H1 (cell line): Measurements from ENCODE around the gene MAGI2. TPM values are rescaled to one million over a fixed set of nuclear protein-coding genes. Genes with fewer than 3 reads are reported as not detected.
A peak's percentile ranks its signal among the peaks of the same experiment; 100 is the strongest.

Experiments
- CTCF ChIA-PET: fragments of 300-600 bp; sonication (Branson Sonifier 250); formaldehyde crosslinking; loops from one replicate; lab custom pipeline; 2021; ENCODE audit not compliant: partially characterized antibody; lab: Charles Lee
- POLR2A ChIA-PET: fragments of 300-600 bp; sonication (Branson Sonifier 250); formaldehyde crosslinking; loops from one replicate; lab custom pipeline; 2021; ENCODE audit warnings: inconsistent platforms; ENCODE audit not compliant: partially characterized antibody; lab: Charles Lee
- DNase-seq, 2 experiments: peaks; one replicate each; pipeline versions ENCODE4 v3.0.0 to v3.0.0-alpha.2; 2010 to 2022; ENCODE audit warnings: low spot score in 2 of 2, low read depth in 1 of 2, mixed read lengths in 1 of 2
- FAIRE-seq: peaks from 2 replicates; lab custom pipeline; 2011; peaks lifted over from hg19 to GRCh38; lab: Jason Lieb, UNC
- H2AFZ ChIP-seq: 2 replicates; pipeline ENCODE4 v1.8.1; 2012; ENCODE audit warnings: low read length, inconsistent platforms
- H2AK5ac ChIP-seq: 2 replicates; pipeline ENCODE4 v1.6.1; 2013; ENCODE audit warnings: low read depth, low read length
- H2BK120ac ChIP-seq: replicated peaks from 2 replicates; pipeline ENCODE3; 2013; ENCODE audit warnings: low read depth, low read length, inconsistent platforms
- H2BK12ac ChIP-seq: 2 replicates; pipeline ENCODE4 v1.6.1; 2013; ENCODE audit warnings: low read depth, low read length
- H2BK15ac ChIP-seq: 2 replicates; pipeline ENCODE4 v1.6.1; 2013; ENCODE audit warnings: low read length
- H2BK20ac ChIP-seq: 2 replicates; pipeline ENCODE4 v1.6.1; 2013; ENCODE audit warnings: low read length
- H2BK5ac ChIP-seq: 2 replicates; pipeline ENCODE4 v1.6.1; 2013; ENCODE audit warnings: low read depth, low read length
- H3K14ac ChIP-seq: 2 replicates; pipeline ENCODE4 v1.6.1; 2013; ENCODE audit warnings: inconsistent platforms; ENCODE audit not compliant: insufficient read length
- H3K18ac ChIP-seq: 2 replicates; pipeline ENCODE4 v1.6.1; 2013; ENCODE audit warnings: low read length; ENCODE audit errors: extremely low read depth
- H3K23ac ChIP-seq: 2 replicates; pipeline ENCODE4 v1.6.1; 2013; ENCODE audit warnings: inconsistent platforms; ENCODE audit not compliant: insufficient read length
- H3K23me2 ChIP-seq: 2 replicates; pipeline ENCODE4 v1.6.1; 2013; ENCODE audit warnings: low read depth, low read length
- H3K27ac ChIP-seq: 2 replicates; pipeline ENCODE4 v1.6.1; 2011; ENCODE audit warnings: low read depth, low read length, inconsistent platforms
- H3K27me3 ChIP-seq, 4 experiments: replicated peaks in 1 of 4; 1 replicate in 1 of 4; 2 replicates in 3 of 4; pipeline versions ENCODE4 v1.6.1 to v1.8.1; 2011 to 2013; ENCODE audit warnings: low read length in 3 of 4, mild to moderate bottlenecking in 3 of 4, inconsistent platforms in 2 of 4, mixed read lengths in 2 of 4, moderate library complexity in 1 of 4; ENCODE audit not compliant: control insufficient read depth in 3 of 4, insufficient read depth in 3 of 4; ENCODE audit errors: extremely low read depth in 1 of 4
- H3K36me3 ChIP-seq, 4 experiments: 2 replicates each; pipeline versions ENCODE4 v1.6.1 to v1.8.1; 2011 to 2013; ENCODE audit warnings: mild to moderate bottlenecking in 4 of 4, low read length in 3 of 4, moderate library complexity in 2 of 4, control low read depth in 1 of 4, inconsistent platforms in 1 of 4; ENCODE audit not compliant: insufficient read depth in 4 of 4, control insufficient read depth in 2 of 4
- H3K4ac ChIP-seq: replicated peaks from 2 replicates; pipeline ENCODE3; 2013; ENCODE audit warnings: low read length, low read depth, mixed read lengths, inconsistent platforms; ENCODE audit not compliant: insufficient read length
- H3K4me1 ChIP-seq, 4 experiments: replicated peaks in 1 of 4; 1 replicate in 1 of 4; 2 replicates in 3 of 4; pipeline versions ENCODE4 v1.6.1 to v1.8.1; 2011 to 2013; ENCODE audit warnings: low read length in 3 of 4, inconsistent platforms in 2 of 4, mixed read lengths in 1 of 4; ENCODE audit not compliant: insufficient read depth in 4 of 4, control insufficient read depth in 3 of 4
- H3K4me2 ChIP-seq, 2 experiments: 2 replicates each; pipeline versions ENCODE4 v1.6.1 to v1.8.1; 2011 to 2013; ENCODE audit warnings: low read depth in 2 of 2, low read length in 2 of 2, control low read depth in 1 of 2, inconsistent platforms in 1 of 2, mild to moderate bottlenecking in 1 of 2; ENCODE audit not compliant: insufficient read depth in 1 of 2
- H3K4me3 ChIP-seq, 4 experiments: fragments of 200-600, 300-600 bp in 1 of 4; sonication (generic), shearing (Covaris generic), sonication (Bioruptor Twin) in 1 of 4; 2 replicates each; pipeline versions ENCODE4 v1.5.1 to v1.8.1; 2011 to 2016; ENCODE audit warnings: low read length in 4 of 4, low read depth in 3 of 4, control low read depth in 2 of 4, inconsistent platforms in 2 of 4, mild to moderate bottlenecking in 2 of 4, mixed read lengths in 1 of 4, moderate library complexity in 1 of 4; ENCODE audit not compliant: insufficient read depth in 2 of 4; ENCODE audit errors: extremely low read depth in 1 of 4
- H3K56ac ChIP-seq: replicated peaks from 2 replicates; pipeline ENCODE3; 2013; ENCODE audit warnings: low read depth, mild to moderate bottlenecking, mixed read lengths, low read length, inconsistent platforms; ENCODE audit not compliant: insufficient read length
- H3K79me1 ChIP-seq: 2 replicates; pipeline ENCODE4 v1.6.1; 2013; ENCODE audit warnings: low read depth, low read length, control low read depth
- H3K79me2 ChIP-seq, 2 experiments: 2 replicates each; pipeline versions ENCODE4 v1.6.1 to v1.8.1; 2012 to 2013; ENCODE audit warnings: low read length in 2 of 2, mild to moderate bottlenecking in 2 of 2, inconsistent platforms in 1 of 2; ENCODE audit not compliant: insufficient read depth in 2 of 2, control insufficient read depth in 1 of 2
- H3K9ac ChIP-seq, 4 experiments: replicated peaks in 1 of 4; 1 replicate in 1 of 4; 2 replicates in 3 of 4; pipeline versions ENCODE4 v1.6.1 to v1.8.1; 2011 to 2013; ENCODE audit warnings: low read depth in 3 of 4, low read length in 3 of 4, control low read depth in 2 of 4, mild to moderate bottlenecking in 2 of 4, moderate library complexity in 2 of 4, inconsistent platforms in 1 of 4; ENCODE audit errors: extremely low read depth in 1 of 4
- H3K9me3 ChIP-seq, 2 experiments: 2 replicates each; pipeline versions ENCODE4 v1.6.1 to v1.8.1; 2012 to 2013; ENCODE audit warnings: mild to moderate bottlenecking in 2 of 2, moderate library complexity in 2 of 2, control low read depth in 1 of 2, inconsistent platforms in 1 of 2, low read depth in 1 of 2, low read length in 1 of 2, mixed read lengths in 1 of 2; ENCODE audit not compliant: insufficient read depth in 2 of 2
- H4K20me1 ChIP-seq, 2 experiments: replicated peaks in 1 of 2; 2 replicates each; pipeline versions ENCODE3 to v1.8.1; 2011 to 2013; ENCODE audit warnings: inconsistent platforms in 2 of 2, low read length in 2 of 2, mild to moderate bottlenecking in 1 of 2; ENCODE audit not compliant: insufficient read depth in 2 of 2, control insufficient read depth in 1 of 2
- H4K5ac ChIP-seq: 2 replicates; pipeline ENCODE4 v1.6.1; 2013; ENCODE audit warnings: low read length, low read depth, mixed read lengths, inconsistent platforms; ENCODE audit not compliant: insufficient read length
- H4K8ac ChIP-seq: 2 replicates; pipeline ENCODE4 v1.8.0; 2013; ENCODE audit warnings: mild to moderate bottlenecking, moderate library complexity, low read length, inconsistent platforms; ENCODE audit not compliant: insufficient read depth; ENCODE audit errors: extremely low read depth
- H4K91ac ChIP-seq: replicated peaks from 2 replicates; pipeline ENCODE3; 2013; ENCODE audit warnings: low read length, mixed read lengths, inconsistent platforms; ENCODE audit not compliant: insufficient read length
- MAFK ChIP-seq: IDR thresholded peaks from 2 replicates; pipeline ENCODE4 v1.6.1; 2012; ENCODE audit warnings: low read depth, mild to moderate bottlenecking, improper control_type of control experiment, low read length
- SIN3A ChIP-seq, 2 experiments: IDR thresholded peaks in 1 of 2; conservative IDR thresholded peaks in 1 of 2; 2 replicates each; pipeline ENCODE4 v1.6.1; 2011 to 2012; ENCODE audit warnings: low read length in 2 of 2, improper control_type of control experiment in 1 of 2, low read depth in 1 of 2, mild to moderate bottlenecking in 1 of 2
- WGBS, 2 experiments: shearing (Covaris generic) in 1 of 2; methylation state at CpG; one replicate each; pipeline versions ENCODE4 v1.1.6 to v1.1.7; 2013 to 2015; ENCODE audit warnings: low lambda C conversion rate in 2 of 2, mixed read lengths in 2 of 2, inconsistent platforms in 1 of 2, low coverage in 1 of 2, missing lambda C conversion rate in 1 of 2; ENCODE audit not compliant: insufficient replicate concordance in 2 of 2, insufficient coverage in 1 of 2, insufficient read length in 1 of 2; ENCODE audit errors: extremely low coverage in 1 of 2, missing lambda C conversion rate in 1 of 2; 5-methylcytosine and 5-hydroxymethylcytosine counted together
- polyA plus RNA-seq, 7 experiments: library from polyadenylated mRNA; depleted of rRNA in 3 of 7; stranded (reverse) in 5 of 7; unstranded in 2 of 7; fragments of >200 nt in 5 of 7; fragments of 200-250 nt in 2 of 7; gene quantifications; 1 replicate in 5 of 7; 2 replicates in 1 of 7; 4 replicates in 1 of 7; pipeline versions ENCODE4 v1.2.1 to v1.2.3, GENCODE V29; 2011 to 2013; ENCODE audit warnings: missing spikeins in 2 of 7, mixed read lengths in 2 of 7
- total RNA-seq: library from RNA; stranded (reverse); fragmentation: NEBNext Ultra II Directional; extraction: Animal tissue kit (Norgen Biotek cat#: 25700); gene quantifications from 2 replicates; pipeline ENCODE4 v1.2.1, GENCODE V29; 2021

Gene MAGI2
- total and polyA plus RNA-seq, 2 of the 8 experiments (the other 6 are each of a cell fraction or from before 2014, with no cell fraction given) = 6.0 to 27.3 TPM

GRCh38 chr7:78114993-78115392, 1338.5 kb downstream of the MAGI2 start:
- no peak for FAIRE-seq
- Histone ChIP-seq H2BK5ac (no peak overlapping the region), H3K18ac (no peak overlapping the region), H3K27ac (no peak overlapping the region), H3K4me2 (no peak overlapping the region), H4K8ac (no peak overlapping the region), H3K79me2 (no peaks in the 10 kb centered on the region), H3K14ac (no peak overlapping the region), H2BK20ac (no peak overlapping the region), H3K23me2 (no peaks in the 10 kb centered on the region), H4K20me1 (no peaks in the 10 kb centered on the region), H3K4me1 (peaks cover 3 to 25% (median 13%) of the 10 kb centered on the region in 4 experiments; a peak in 6 of 7 replicates), H2BK15ac (no peak overlapping the region), H2AK5ac (no peak overlapping the region), H4K91ac (no peak overlapping the region), H2BK12ac (no peak overlapping the region), H3K9me3 (no peaks in the 10 kb centered on the region; a peak in 1 of 4 replicates), H3K56ac (no peak overlapping the region), H3K9ac (no peak overlapping the region; a peak in 1 of 7 replicates), H3K23ac (no peak overlapping the region), H2BK120ac (no peak overlapping the region), H3K4ac (no peak overlapping the region), H4K5ac (no peak overlapping the region), H3K27me3 (no peaks in the 10 kb centered on the region), H3K36me3 (no peaks in the 10 kb centered on the region), H3K4me3 (no peak overlapping the region), H2AFZ (no peak overlapping the region), H3K79me1 (no peaks in the 10 kb centered on the region)
- TF ChIP-seq SIN3A (conservative IDR thresholded peaks at IDR 0.05 in 1 of 2, IDR thresholded peaks at IDR 0.05 in 1 of 2; ENCODE audit: low read depth in 1 of 2, low read length in 2 of 2) (no peak), MAFK (peak; percentile 86)
- 86% methylated on average over 1 of the region's 1 CpG; no CpG with 5 or more reads in 1 of the 2 experiments for WGBS, 2 experiments
- ChIA-PET POLR2A (no interaction called here), CTCF (interaction anchor here (0.6 to 4.3 kb wide), 2 partner anchors 19 to 110 kb away, joined by 3 to 17 read pairs; no protein-coding TSS in a partner anchor)
- DNase-seq = no peak
